ENCODE results near the gene SETD6.

- TF ChIP-seq CTCF (IDR thresholded peaks at IDR 0.05) = no peak
- TF ChIP-seq POLR2A (IDR thresholded peaks at IDR 0.05) = no peak
- TF ChIP-seq POLR2AphosphoS5 (IDR thresholded peaks at IDR 0.05) = no peak
- no peak for TF ChIP-seq EP300 (IDR thresholded peaks at IDR 0.05; ENCODE audit: low read depth)
These were observed 49.5 kb upstream of the SETD6 start for GRCh38 chr16:58465817-58466216.

All from transverse colon (tissue), 4 donors.